Cardiac muscle cell (in vitro differentiated cells and primary cell): ENCODE measurements around the gene TNFRSF25. TPM values are rescaled to one million over a fixed set of nuclear protein-coding genes. Genes with fewer than 3 reads are reported as not detected.

ENCODE experiments used
- DNase-seq, 2 donors: peaks; one replicate each; pipeline versions ENCODE4 v3.0.0 to v3.0.0-alpha.2; 2010 to 2017; ENCODE audit warnings: low read depth in 1 of 2, low spot score in 1 of 2
- H3K27ac ChIP-seq: fragments of 200-600 bp; sonication (generic); 2 replicates; pipeline ENCODE4 v1.5.1; 2016
- H3K27me3 ChIP-seq: fragments of 200-600 bp; sonication (generic); 2 replicates; pipeline ENCODE4 v1.6.0; 2016; ENCODE audit warnings: control low read depth
- H3K36me3 ChIP-seq: fragments of 200-600 bp; sonication (generic); 2 replicates; pipeline ENCODE4 v1.5.1; 2016; ENCODE audit warnings: control low read depth
- H3K4me1 ChIP-seq: fragments of 200-600 bp; sonication (generic); 2 replicates; pipeline ENCODE4 v1.8.1; 2017; ENCODE audit warnings: low read depth, mild to moderate bottlenecking, mixed run types
- H3K4me3 ChIP-seq: fragments of 200-600 bp; sonication (generic); 2 replicates; pipeline ENCODE4 v1.5.1; 2016; ENCODE audit warnings: mild to moderate bottlenecking
- H3K9me3 ChIP-seq: fragments of 200-600 bp; sonication (generic); 2 replicates; pipeline ENCODE4 v1.5.1; 2017; ENCODE audit warnings: low read depth, mild to moderate bottlenecking, control low read depth
- polyA plus RNA-seq: library from polyadenylated mRNA; unstranded; fragments of >200 nt; fragmentation: Nextera tagmentation; extraction: Ambion mirVana; gene quantifications from 2 replicates; pipeline ENCODE4 v1.2.1, GENCODE V29; 2016
- total RNA-seq: library from RNA; depleted of rRNA; stranded (reverse); fragments of >200 nt; gene quantifications from 2 replicates; pipeline ENCODE4 v1.2.3, GENCODE V29; 2016
- TF ChIP-seq, protein P1 (sequence below): IDR thresholded peaks from 2 replicates; pipeline ENCODE4 v1.5.1; 2012; ENCODE audit warnings: low read depth, mild to moderate bottlenecking, low read length

Gene TNFRSF25
- total and polyA plus RNA-seq, 2 experiments from 2014 or later: 11.8 to 31.4 TPM

DNA sequence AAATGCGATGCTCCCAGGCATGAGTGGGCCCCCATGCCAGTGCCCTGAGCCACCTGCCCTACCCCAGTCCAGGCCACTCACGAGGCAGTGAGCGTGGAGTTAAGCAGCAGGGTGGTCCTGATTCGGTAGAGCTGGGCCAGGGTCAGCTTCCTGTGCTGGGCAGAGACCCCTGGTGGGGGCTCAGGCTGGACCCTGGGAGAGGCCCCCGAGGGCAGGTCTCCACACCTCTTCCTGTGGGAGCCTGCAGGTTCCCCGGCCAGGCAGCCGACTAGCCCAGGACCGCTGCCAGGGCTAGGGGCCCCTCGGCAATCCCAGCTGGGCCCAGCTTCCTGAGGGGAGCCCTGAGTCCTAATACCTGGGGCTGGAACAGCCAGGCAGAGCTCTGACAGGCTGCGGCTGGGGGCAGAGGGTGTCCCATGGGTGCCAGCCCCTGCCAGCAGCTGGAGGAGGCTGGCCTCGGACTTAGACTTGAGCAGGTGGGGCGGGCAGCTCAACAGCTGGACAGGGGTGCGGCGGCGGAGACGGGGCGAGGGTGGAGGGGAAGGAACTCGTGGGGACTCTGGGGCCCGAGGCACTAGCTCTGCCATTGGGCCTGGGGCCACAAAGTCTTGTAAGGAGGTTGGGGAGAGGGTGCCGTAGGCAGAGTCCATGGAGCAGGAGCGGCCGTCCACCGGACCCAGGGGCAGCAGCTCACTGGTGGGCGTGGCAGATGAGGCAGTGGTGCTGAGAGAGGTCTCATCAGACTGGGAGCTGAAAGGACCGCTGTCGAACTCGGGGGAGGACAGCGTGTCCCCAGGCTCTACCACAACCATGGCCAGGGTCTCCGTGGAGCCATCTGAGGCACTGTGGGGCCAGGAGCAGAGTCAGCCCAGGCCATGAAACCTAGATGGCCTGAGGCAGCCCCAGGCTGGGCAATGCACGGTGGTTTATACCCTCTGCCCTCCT is 2.0 kb upstream of the TNFRSF25 start:
- Histone ChIP-seq H3K36me3 (peaks cover 7% of the 10 kb centered on the region), H3K9me3 (no peaks in the 10 kb centered on the region), H3K27ac (no peak overlapping the region), H3K4me1 (no peaks in the 10 kb centered on the region), H3K4me3 (no peak overlapping the region), H3K27me3 (peaks cover 9% of the 10 kb centered on the region)
- no peak for DNase-seq
- TF ChIP-seq, protein P1, sequence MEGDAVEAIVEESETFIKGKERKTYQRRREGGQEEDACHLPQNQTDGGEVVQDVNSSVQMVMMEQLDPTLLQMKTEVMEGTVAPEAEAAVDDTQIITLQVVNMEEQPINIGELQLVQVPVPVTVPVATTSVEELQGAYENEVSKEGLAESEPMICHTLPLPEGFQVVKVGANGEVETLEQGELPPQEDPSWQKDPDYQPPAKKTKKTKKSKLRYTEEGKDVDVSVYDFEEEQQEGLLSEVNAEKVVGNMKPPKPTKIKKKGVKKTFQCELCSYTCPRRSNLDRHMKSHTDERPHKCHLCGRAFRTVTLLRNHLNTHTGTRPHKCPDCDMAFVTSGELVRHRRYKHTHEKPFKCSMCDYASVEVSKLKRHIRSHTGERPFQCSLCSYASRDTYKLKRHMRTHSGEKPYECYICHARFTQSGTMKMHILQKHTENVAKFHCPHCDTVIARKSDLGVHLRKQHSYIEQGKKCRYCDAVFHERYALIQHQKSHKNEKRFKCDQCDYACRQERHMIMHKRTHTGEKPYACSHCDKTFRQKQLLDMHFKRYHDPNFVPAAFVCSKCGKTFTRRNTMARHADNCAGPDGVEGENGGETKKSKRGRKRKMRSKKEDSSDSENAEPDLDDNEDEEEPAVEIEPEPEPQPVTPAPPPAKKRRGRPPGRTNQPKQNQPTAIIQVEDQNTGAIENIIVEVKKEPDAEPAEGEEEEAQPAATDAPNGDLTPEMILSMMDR: no peak

DNA sequence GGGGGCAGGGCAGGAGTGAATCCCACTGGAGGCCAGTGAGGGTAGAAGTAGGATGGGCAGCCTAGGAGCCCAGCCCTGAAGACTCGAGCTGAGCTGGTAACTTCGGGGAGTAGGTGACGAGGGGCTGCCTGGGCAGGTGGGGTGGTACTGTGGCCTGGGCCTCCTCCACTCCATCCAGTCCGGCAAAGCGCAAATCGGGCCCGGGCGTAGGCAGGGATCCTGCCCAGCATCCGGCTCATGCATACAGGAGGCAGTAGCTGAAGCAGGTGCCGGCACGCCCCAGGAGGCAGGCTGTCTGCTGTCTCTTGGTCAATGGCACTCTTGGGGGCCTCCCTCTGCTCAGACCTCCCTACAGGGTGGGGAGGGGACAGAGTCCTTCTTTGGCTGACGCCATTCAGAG is 1.3 kb upstream of the TNFRSF25 start:
- TF ChIP-seq, protein P1: no peak
- Histone ChIP-seq H3K4me3 (no peak overlapping the region), H3K36me3 (peaks cover 7% of the 10 kb centered on the region), H3K4me1 (no peaks in the 10 kb centered on the region), H3K9me3 (no peaks in the 10 kb centered on the region), H3K27ac (no peak overlapping the region), H3K27me3 (peaks cover 9% of the 10 kb centered on the region)
- no peak for DNase-seq

DNA sequence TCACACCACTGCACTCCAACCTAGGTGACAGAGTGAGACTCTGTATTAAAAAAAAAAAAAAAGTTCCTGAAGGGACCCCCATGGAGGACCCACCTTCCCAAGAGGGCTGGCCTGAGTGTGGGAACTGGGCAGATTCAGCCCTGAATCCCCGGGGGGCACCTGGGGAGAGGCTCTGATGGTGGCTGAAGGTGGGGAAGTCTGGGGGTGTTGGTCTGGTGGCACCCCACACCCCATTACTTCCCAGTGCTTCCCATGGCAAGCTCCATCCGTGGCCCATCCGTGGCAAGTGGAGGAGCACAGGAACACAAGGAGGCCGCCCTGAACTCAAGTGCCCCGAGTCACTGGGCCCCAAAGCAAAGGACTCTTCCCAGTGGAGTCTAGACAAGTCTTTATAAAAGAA is 778 bp upstream of the TNFRSF25 start:
- no peak overlapping the region for H3K4me3 ChIP-seq
- TF ChIP-seq, protein P1: no peak
- H3K9me3 ChIP-seq: no peaks in the 10 kb centered on the region
- DNase-seq: no peak
- H3K4me1 ChIP-seq: no peaks in the 10 kb centered on the region
- peaks cover 9% of the 10 kb centered on the region for H3K27me3 ChIP-seq
- H3K27ac ChIP-seq: no peak overlapping the region
- peaks cover 7% of the 10 kb centered on the region for H3K36me3 ChIP-seq

DNA sequence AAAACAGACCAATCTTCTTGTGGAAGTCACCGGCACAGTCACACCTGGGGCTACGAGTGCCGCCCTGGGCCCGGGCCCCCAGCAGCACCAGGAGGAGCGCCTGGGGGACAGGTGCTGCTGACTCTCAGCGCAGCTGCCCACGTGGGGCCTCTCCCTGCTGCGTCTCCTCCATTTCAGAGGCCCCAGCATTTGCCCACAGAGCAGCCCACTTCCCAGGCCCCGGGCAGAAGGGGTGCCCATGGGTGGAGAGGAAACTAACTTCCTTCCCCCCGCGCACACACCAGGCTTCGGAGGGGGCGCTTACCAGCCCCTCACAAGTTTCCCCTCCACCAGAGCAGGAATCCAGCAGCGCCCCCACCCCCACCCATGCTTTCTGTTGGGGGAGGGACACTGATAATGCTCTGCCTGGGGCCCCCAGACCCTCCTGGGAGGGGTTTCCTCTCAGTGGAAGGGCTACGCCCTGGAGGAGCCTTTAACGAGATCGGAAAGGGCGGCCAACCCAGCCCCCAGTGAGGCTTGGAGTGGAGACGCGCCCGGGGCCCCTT is 440 bp downstream of the TNFRSF25 start:
- no peaks in the 10 kb centered on the region for H3K9me3 ChIP-seq
- peaks cover 9% of the 10 kb centered on the region for H3K27me3 ChIP-seq
- H3K4me1 ChIP-seq: no peaks in the 10 kb centered on the region
- peaks cover 7% of the 10 kb centered on the region for H3K36me3 ChIP-seq
- H3K4me3 ChIP-seq: no peak overlapping the region
- TF ChIP-seq, protein P1: no peak
- no peak for DNase-seq
- H3K27ac ChIP-seq: no peak overlapping the region

DNA sequence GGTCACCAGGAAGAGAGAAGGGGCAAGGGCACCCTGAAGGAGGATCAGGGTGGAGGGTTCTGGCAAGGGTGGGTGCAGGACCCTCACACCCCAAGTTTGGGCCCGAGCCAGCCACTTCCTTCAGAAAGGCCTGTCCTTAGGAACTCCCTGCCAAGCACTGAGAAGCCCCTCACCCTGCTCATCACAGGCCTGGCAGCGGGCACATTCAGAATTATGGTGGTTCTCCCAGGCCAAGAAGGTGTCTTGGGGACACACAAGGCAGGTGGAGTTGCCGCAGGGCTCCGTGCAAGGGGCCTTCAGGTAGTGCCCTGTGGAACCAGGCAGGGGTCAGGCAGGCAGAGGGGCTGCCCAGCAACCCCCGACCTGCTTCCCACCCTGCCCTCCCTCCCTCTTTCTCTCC is 1.1 kb downstream of the TNFRSF25 start:
- no peak for DNase-seq
- Histone ChIP-seq H3K36me3 (peaks cover under 1% of the 10 kb centered on the region), H3K27ac (no peak overlapping the region), H3K4me1 (no peaks in the 10 kb centered on the region), H3K4me3 (no peak overlapping the region), H3K9me3 (no peaks in the 10 kb centered on the region), H3K27me3 (peaks cover 9% of the 10 kb centered on the region)
- TF ChIP-seq, protein P1: no peak
